ENCODE results near the gene HHLA2.

- TF ChIP-seq CTCF (IDR thresholded peaks at IDR 0.05; ENCODE audit: low read depth, low read length) (no peak), POLR2A (IDR thresholded peaks at IDR 0.05; ENCODE audit: extremely low read depth, insufficient read length) (no peak)
Observed at GRCh38 chr3:108285176-108285575, 11.2 kb upstream of the HHLA2 start.

All from NB4 (cell line).